ENCODE results near the gene TNS4. TPM values are rescaled to one million over a fixed set of nuclear protein-coding genes. Genes with fewer than 3 reads are reported as not detected.

The TNS4 gene
- total RNA-seq: not detected in 2 replicates

DNA sequence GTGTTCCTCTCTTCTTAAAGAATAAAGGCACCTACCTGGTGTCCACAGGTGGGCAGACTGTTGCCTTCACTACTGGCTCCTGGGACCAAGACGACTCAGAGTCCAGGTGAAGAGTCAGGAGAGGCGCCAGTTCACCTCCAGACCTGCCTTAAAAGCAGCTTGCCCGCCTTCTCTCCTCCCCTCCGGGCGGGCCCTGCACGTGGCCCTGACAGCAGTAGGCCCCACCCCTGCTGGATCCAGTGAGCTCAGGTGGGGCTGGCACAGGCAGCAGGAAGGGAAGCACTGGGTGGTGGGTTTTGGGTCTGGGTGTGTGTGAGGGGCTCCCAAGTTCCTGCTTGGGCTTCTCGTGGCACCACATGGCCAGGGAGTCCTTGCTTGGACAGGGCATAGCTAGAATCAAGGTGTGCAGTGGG is at the start of gene TNS4:
Gene TNS4 (minus strand): TSS at position 125 of the 413 bp plus-strand sequence. CDS start 5,198 bp downstream, outside the sequence.

GRCh38 chr17:40443196-40443987 is 58.0 kb downstream of the TNS4 start, which contains the start of gene IGFBP4:
Gene IGFBP4 (plus strand): TSS chr17:40443450. CDS start chr17:40443736, 286 bp downstream.

Other genes with a start within 250 kb of the TNS4 start
- gene CDC6, start 213.7 kb downstream of the TNS4 start, total RNA-seq: 53.5 and 53.7 TPM in 2 replicates
- 18.5 and 21.0 TPM in 2 replicates for gene RARA, start 192.4 kb downstream of the TNS4 start, total RNA-seq
- gene GJD3, start 136.9 kb downstream of the TNS4 start, total RNA-seq: not detected in 2 replicates
- gene TOP2A, start 83.7 kb downstream of the TNS4 start, total RNA-seq: 148 and 240 TPM in 2 replicates
- 151 and 189 TPM in 2 replicates for gene IGFBP4, start 58.2 kb downstream of the TNS4 start, total RNA-seq
- gene CCR7, start 63.8 kb upstream of the TNS4 start, total RNA-seq: not detected in 2 replicates
- 120 and 125 TPM in 2 replicates for gene SMARCE1, start 146.2 kb upstream of the TNS4 start, total RNA-seq
- not detected in 2 replicates for gene KRT222, start 163.6 kb upstream of the TNS4 start, total RNA-seq
- gene KRT24, start 202.1 kb upstream of the TNS4 start, total RNA-seq: not detected in 2 replicates

All from thoracic aorta endothelial cell (primary cell).